ENCODE measurements around the gene ANKRD23.
"Not testable (repeated sequence)": the region's sequence is repeated elsewhere in the genome, so short reads cannot be mapped to it uniquely, and the experiment has no call there.

DNA sequence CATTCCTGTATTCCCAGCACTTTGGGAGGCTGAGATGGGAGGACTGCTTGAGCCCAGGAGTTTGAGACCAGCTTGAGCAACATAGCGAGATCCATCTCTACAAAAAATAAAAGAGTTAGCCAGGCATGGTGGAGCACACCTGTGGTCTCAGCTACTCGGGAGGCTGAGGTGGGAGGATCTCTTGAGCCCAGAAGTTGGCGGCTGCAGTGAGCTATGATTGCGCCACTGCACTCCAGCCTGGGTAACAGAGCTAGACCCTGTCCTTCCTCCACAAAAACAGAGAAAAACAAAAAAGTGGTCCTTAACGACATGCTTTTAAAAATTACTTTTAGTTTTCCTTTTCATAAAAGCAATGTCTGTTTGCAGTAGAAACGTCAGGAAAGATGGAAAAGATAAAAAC is 47.3 kb downstream of the ANKRD23 start:
- not testable (repeated sequence) for TF ChIP-seq SUZ12 (IDR thresholded peaks at IDR 0.05); L3MBTL2 (conservative IDR thresholded peaks at IDR 0.05); BHLHE40 (IDR thresholded peaks at IDR 0.05; ENCODE audit: borderline replicate concordance); FOXK2 (IDR thresholded peaks at IDR 0.05); FOXM1 (IDR thresholded peaks at IDR 0.05; ENCODE audit: borderline replicate concordance)

Measured in HEK293T (cell line).